Stimulated activated memory B cell treated with anti-CD40 and anti-IgM and Interleukin-4, amounts not matched to agents 10 μg/mL and 1 μg/mL and 100 μg/mL, for 72 hours (primary cell): ENCODE data around the gene MRPS9.

Experiments
- ATAC-seq: fragments of 150-1000 bp; cut with Tn5 transposase; 2 replicates; pipeline ENCODE4 v1.10.0; 2021
- H3K27ac Mint-ChIP-seq: one replicate; pipeline ENCODE4 v1.8.0; 2022; ENCODE audit warnings: mild to moderate bottlenecking, mixed read lengths
- H3K27me3 Mint-ChIP-seq: one replicate; pipeline ENCODE4 v1.8.0; 2022; ENCODE audit warnings: mixed read lengths
- H3K36me3 Mint-ChIP-seq: one replicate; pipeline ENCODE4 v1.8.0; 2022; ENCODE audit warnings: mixed read lengths
- H3K4me1 Mint-ChIP-seq: one replicate; pipeline ENCODE4 v1.8.0; 2022; ENCODE audit warnings: mixed read lengths
- H3K4me3 Mint-ChIP-seq: one replicate; pipeline ENCODE4 v1.8.0; 2022; ENCODE audit warnings: mild to moderate bottlenecking, moderate library complexity, mixed read lengths
- H3K9me3 Mint-ChIP-seq: one replicate; pipeline ENCODE4 v1.8.0; 2022; ENCODE audit warnings: mixed read lengths

Gene MRPS9

DNA sequence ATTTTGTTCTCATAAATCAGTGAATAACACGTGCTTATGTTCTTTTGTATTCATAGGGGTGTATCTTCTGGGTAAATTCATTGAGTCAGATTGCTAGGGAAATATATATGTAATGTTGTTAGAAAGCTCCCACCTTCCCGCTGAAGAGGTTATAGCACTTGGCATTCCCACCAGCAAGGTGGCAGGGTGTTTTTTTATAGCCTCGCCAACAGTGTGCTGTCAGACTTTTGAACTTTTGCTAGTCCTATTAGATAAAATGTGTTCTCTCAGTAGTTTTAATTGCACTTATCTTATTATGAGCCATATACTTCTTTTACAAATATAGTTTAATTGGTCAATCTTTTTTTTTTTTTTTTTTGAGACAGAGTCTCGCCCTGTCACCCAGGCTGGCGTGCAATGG, 31.0 kb downstream of the MRPS9 start:
- peaks cover 37% of the 10 kb centered on the region for H3K36me3 Mint-ChIP-seq
- no peak for ATAC-seq
- H3K27me3 Mint-ChIP-seq = no peaks in the 10 kb centered on the region
- no peak overlapping the region for H3K4me3 Mint-ChIP-seq
- no peak overlapping the region for H3K27ac Mint-ChIP-seq
- H3K4me1 Mint-ChIP-seq = peaks cover 20% of the 10 kb centered on the region
- no peaks in the 10 kb centered on the region for H3K9me3 Mint-ChIP-seq

GRCh38 chr2:105070010-105070865, 32.4 kb downstream of the MRPS9 start:
- no peak for ATAC-seq
- Mint-ChIP-seq H3K27ac (no peak overlapping the region), H3K36me3 (peaks cover 40% of the 10 kb centered on the region), H3K27me3 (no peaks in the 10 kb centered on the region), H3K9me3 (no peaks in the 10 kb centered on the region), H3K4me3 (no peak overlapping the region), H3K4me1 (peaks cover 12% of the 10 kb centered on the region)

GRCh38 chr2:105071379-105071778, 33.5 kb downstream of the MRPS9 start:
- Mint-ChIP-seq H3K36me3 (peaks cover 44% of the 10 kb centered on the region), H3K27ac (no peak overlapping the region), H3K27me3 (no peaks in the 10 kb centered on the region), H3K9me3 (no peaks in the 10 kb centered on the region), H3K4me1 (peaks cover 8% of the 10 kb centered on the region), H3K4me3 (no peak overlapping the region)
- no peak for ATAC-seq

- H3K4me3 Mint-ChIP-seq = no peak overlapping the region
- no peaks in the 10 kb centered on the region for H3K27me3 Mint-ChIP-seq
- H3K36me3 Mint-ChIP-seq = peaks cover 49% of the 10 kb centered on the region
- peak; percentile 67 for ATAC-seq
- no peaks in the 10 kb centered on the region for H3K9me3 Mint-ChIP-seq
- no peak overlapping the region for H3K27ac Mint-ChIP-seq
- H3K4me1 Mint-ChIP-seq = peaks cover 8% of the 10 kb centered on the region
Measured at GRCh38 chr2:105072039-105072438, 34.2 kb downstream of the MRPS9 start.

- Mint-ChIP-seq H3K36me3 (peaks cover 51% of the 10 kb centered on the region), H3K4me1 (peaks cover 8% of the 10 kb centered on the region), H3K27ac (no peak overlapping the region), H3K27me3 (no peaks in the 10 kb centered on the region), H3K4me3 (no peak overlapping the region), H3K9me3 (no peaks in the 10 kb centered on the region)
- no peak for ATAC-seq
Measured at GRCh38 chr2:105073591-105073990, 35.7 kb downstream of the MRPS9 start.

DNA sequence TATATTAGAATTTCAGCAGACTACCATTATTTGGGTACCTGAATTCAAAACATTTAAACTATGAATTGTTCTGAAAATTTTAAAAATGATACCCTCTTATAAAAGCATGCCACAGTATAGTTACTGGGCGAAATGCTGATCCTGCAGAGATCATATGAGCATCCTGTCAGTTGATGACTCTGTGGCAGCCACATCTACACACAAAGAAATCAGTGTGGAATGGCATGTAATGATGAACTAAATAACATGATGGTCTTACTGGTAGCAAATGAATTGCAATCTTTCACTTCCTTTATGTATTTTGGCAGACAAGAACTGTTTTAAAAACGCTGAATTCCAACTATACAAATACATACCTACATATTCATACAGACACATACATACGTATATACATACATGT, 38.3 kb downstream of the MRPS9 start:
- no peak overlapping the region for H3K27ac Mint-ChIP-seq

GRCh38 chr2:105078906-105079495, 41.1 kb downstream of the MRPS9 start:
- Mint-ChIP-seq H3K4me1 (no peaks in the 10 kb centered on the region), H3K27me3 (no peaks in the 10 kb centered on the region), H3K36me3 (peaks cover 44% of the 10 kb centered on the region), H3K4me3 (no peak overlapping the region), H3K9me3 (no peaks in the 10 kb centered on the region), H3K27ac (no peak overlapping the region)
- ATAC-seq = no peak

More for the DNA sequence above, 38.3 kb downstream of the MRPS9 start:
- Mint-ChIP-seq H3K4me3 (no peak overlapping the region), H3K27me3 (no peaks in the 10 kb centered on the region), H3K4me1 (no peaks in the 10 kb centered on the region), H3K36me3 (peaks cover 39% of the 10 kb centered on the region), H3K9me3 (no peaks in the 10 kb centered on the region)
- no peak for ATAC-seq

GRCh38 chr2:105080461-105080860, 42.6 kb downstream of the MRPS9 start:
- Mint-ChIP-seq H3K9me3 (no peaks in the 10 kb centered on the region), H3K36me3 (peaks cover 37% of the 10 kb centered on the region), H3K4me1 (no peaks in the 10 kb centered on the region), H3K4me3 (no peak overlapping the region), H3K27me3 (no peaks in the 10 kb centered on the region), H3K27ac (no peak overlapping the region)
- ATAC-seq = no peak

DNA sequence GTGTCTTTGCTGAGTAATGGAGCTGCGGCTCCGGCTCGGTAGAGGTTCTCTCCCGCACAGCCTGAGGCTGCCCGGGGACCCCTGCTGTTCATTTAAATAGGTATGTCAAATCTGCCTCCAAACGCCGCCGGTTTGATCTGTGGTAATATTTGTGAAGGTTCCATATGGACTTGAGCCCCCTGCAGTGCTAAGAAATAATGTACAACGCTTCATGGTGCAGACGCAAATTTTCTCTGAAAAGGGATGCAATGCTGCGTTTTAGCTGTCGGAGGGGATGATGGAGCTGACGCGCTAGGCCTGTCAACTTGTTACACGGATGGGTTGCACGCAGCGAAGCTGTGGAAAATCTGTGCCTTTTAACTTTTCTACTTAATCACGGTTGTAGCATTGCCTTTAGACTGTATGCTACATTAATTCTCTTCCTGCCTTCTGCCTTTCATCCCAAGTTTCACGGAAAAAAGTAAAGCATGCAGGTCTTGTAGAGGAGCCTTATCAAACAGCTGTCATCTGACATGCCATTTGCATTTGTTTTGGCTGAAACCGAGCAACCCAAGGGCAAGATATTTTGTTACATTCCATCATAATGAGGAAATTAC, 43.2 kb downstream of the MRPS9 start:
- no peaks in the 10 kb centered on the region for H3K4me1 Mint-ChIP-seq
- peaks cover 36% of the 10 kb centered on the region for H3K36me3 Mint-ChIP-seq
- H3K27ac Mint-ChIP-seq = no peak overlapping the region
- H3K27me3 Mint-ChIP-seq = no peaks in the 10 kb centered on the region
- ATAC-seq = no peak
- H3K9me3 Mint-ChIP-seq = no peaks in the 10 kb centered on the region
- H3K4me3 Mint-ChIP-seq = no peak overlapping the region

DNA sequence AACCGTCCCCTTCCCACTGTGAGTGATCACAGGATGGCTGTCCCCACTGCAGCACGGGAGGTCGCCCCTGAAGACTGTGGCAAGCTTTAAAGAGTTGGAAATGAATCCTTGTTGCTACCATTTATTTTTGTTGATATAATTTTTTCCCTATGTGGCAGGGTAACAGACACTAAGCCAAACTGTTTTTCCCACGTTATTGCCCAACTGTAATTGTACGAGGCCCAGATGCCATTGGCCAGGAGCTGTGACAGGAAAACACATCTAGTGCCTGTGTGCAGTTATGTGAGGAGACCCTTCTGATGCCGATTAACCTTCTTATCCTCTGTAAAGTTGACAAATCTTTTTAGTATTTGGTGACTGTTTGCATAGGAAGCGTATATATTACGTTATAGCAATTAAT, 44.2 kb downstream of the MRPS9 start:
- peaks cover 27% of the 10 kb centered on the region for H3K36me3 Mint-ChIP-seq
- H3K4me3 Mint-ChIP-seq = no peak overlapping the region
- no peaks in the 10 kb centered on the region for H3K27me3 Mint-ChIP-seq
- no peak overlapping the region for H3K27ac Mint-ChIP-seq
- no peak for ATAC-seq
- H3K4me1 Mint-ChIP-seq = no peaks in the 10 kb centered on the region
- no peaks in the 10 kb centered on the region for H3K9me3 Mint-ChIP-seq

GRCh38 chr2:105085525-105085924, 47.7 kb downstream of the MRPS9 start:
- Mint-ChIP-seq H3K4me3 (no peak overlapping the region), H3K27me3 (no peaks in the 10 kb centered on the region), H3K27ac (no peak overlapping the region), H3K4me1 (no peaks in the 10 kb centered on the region), H3K9me3 (no peaks in the 10 kb centered on the region), H3K36me3 (peaks cover 24% of the 10 kb centered on the region)
- ATAC-seq = no peak

GRCh38 chr2:105087273-105087672, 49.4 kb downstream of the MRPS9 start:
- ATAC-seq = no peak
- Mint-ChIP-seq H3K36me3 (peaks cover 9% of the 10 kb centered on the region), H3K4me3 (no peak overlapping the region), H3K4me1 (no peaks in the 10 kb centered on the region), H3K9me3 (no peaks in the 10 kb centered on the region), H3K27me3 (no peaks in the 10 kb centered on the region), H3K27ac (no peak overlapping the region)

DNA sequence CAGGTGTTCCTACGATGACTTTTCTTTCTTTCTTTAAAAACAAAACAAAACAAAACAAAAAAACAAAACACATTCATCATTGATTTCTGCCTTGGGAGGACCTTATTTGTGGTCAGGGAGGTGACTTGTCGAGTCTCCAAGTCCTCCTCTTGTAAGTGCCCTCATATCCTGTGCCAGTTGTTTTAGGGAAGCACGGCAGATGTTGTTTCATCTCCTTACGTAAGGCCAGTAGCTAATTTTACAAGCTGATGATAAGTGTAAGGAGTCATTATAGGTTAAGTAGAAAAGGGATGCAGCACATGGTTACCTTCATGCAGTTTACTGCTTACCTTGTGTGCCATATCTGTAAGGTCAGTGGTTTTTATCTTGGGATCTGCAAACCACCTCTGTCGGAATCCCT, 52.2 kb downstream of the MRPS9 start:
- no peak overlapping the region for H3K27ac Mint-ChIP-seq
- H3K4me1 Mint-ChIP-seq = no peaks in the 10 kb centered on the region
- no peak for ATAC-seq
- H3K9me3 Mint-ChIP-seq = no peaks in the 10 kb centered on the region
- H3K36me3 Mint-ChIP-seq = peaks cover 9% of the 10 kb centered on the region
- H3K4me3 Mint-ChIP-seq = no peak overlapping the region
- H3K27me3 Mint-ChIP-seq = no peaks in the 10 kb centered on the region

DNA sequence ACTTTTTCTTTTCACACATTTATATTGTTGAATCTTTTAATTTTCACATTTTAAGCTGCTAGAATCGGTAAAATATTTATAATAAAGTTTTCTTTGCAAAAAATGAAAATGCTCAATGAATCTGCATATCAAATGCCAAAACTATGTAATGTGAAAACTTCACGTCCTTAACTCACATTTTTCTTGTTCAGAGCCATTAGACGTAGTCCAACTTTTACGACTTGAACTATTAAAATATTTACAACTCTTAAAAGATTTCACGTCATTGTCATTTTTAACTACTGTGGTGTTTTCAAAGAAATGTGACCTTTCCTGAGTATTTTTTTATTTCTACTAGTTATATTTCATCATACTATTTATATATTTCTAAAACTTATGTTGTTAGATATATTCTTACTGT, 54.9 kb downstream of the MRPS9 start:
- Mint-ChIP-seq H3K27me3 (no peaks in the 10 kb centered on the region), H3K4me1 (no peaks in the 10 kb centered on the region), H3K9me3 (no peaks in the 10 kb centered on the region), H3K36me3 (peaks cover 24% of the 10 kb centered on the region), H3K27ac (no peak overlapping the region), H3K4me3 (no peak overlapping the region)
- ATAC-seq = no peak

DNA sequence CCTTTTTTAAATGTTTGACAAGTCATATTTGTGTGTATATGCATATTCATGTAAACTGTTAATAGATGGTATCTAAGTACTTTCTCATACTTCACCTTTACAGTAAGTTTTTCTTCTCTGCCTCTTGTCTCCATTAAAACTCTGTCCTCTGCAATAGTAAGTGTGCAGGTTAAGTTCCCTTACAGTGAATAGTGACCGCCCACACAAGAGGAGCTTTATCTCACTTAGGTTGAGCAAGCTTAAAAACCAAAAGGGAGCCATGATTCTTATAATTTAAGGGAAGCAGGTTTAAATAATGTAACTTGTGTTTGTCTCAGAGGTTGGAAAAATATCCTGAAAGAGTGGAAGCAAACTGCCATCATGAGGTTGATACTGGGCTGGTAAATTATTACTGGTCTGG, 61.3 kb downstream of the MRPS9 start:
- no peak for ATAC-seq
- Mint-ChIP-seq H3K36me3 (peaks cover 80% of the 10 kb centered on the region), H3K27me3 (no peaks in the 10 kb centered on the region), H3K27ac (no peak overlapping the region), H3K4me3 (no peak overlapping the region), H3K9me3 (no peaks in the 10 kb centered on the region), H3K4me1 (peaks cover 11% of the 10 kb centered on the region)
